ENCODE measurements around the gene PLAGL2.

The PLAGL2 gene

DNA sequence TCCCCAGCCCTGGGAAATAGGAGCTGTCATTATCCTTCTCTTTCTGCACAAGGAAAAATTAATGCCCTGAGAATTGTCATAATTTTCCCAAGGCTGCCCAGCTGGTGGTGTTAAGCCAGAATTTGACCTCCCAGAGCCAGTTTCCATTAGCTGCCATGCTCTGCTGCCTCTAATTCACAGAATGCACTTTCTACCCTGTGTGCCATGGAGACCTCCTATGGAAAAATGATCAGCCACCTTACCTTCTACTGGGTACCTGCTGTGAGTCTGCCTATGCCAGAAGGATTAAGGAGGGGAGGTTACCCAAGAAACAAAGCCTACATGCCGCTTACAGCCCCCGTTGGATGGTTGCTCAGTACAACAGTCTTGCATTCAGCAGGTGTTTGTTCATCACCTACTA, 29.3 kb upstream of the PLAGL2 start:
- no peak overlapping the region for H3K27ac ChIP-seq (replicated peaks)
- H3K27me3 ChIP-seq (ENCODE audit: insufficient read depth, poor library complexity, severe bottlenecking), result no peaks in the 10 kb centered on the region
- DNase-seq (ENCODE audit: low read depth in 1 of 2, low spot score in 1 of 2), result no peak
- no peak overlapping the region for H3K4me3 ChIP-seq (replicated peaks; ENCODE audit: insufficient read depth, low read length)
- TF ChIP-seq GABPA (IDR thresholded peaks at IDR 0.05; ENCODE audit: low read depth) (no peak), SPI1 (IDR thresholded peaks at IDR 0.05; ENCODE audit: borderline replicate concordance, low read depth) (no peak), POLR2AphosphoS5 (IDR thresholded peaks at IDR 0.05; ENCODE audit: low read depth) (no peak)
- TF ChIP-seq, protein P1, sequence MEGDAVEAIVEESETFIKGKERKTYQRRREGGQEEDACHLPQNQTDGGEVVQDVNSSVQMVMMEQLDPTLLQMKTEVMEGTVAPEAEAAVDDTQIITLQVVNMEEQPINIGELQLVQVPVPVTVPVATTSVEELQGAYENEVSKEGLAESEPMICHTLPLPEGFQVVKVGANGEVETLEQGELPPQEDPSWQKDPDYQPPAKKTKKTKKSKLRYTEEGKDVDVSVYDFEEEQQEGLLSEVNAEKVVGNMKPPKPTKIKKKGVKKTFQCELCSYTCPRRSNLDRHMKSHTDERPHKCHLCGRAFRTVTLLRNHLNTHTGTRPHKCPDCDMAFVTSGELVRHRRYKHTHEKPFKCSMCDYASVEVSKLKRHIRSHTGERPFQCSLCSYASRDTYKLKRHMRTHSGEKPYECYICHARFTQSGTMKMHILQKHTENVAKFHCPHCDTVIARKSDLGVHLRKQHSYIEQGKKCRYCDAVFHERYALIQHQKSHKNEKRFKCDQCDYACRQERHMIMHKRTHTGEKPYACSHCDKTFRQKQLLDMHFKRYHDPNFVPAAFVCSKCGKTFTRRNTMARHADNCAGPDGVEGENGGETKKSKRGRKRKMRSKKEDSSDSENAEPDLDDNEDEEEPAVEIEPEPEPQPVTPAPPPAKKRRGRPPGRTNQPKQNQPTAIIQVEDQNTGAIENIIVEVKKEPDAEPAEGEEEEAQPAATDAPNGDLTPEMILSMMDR (IDR thresholded peaks at IDR 0.05; ENCODE audit: insufficient read depth, low read length), result no peak
- TF ChIP-seq, protein P2, sequence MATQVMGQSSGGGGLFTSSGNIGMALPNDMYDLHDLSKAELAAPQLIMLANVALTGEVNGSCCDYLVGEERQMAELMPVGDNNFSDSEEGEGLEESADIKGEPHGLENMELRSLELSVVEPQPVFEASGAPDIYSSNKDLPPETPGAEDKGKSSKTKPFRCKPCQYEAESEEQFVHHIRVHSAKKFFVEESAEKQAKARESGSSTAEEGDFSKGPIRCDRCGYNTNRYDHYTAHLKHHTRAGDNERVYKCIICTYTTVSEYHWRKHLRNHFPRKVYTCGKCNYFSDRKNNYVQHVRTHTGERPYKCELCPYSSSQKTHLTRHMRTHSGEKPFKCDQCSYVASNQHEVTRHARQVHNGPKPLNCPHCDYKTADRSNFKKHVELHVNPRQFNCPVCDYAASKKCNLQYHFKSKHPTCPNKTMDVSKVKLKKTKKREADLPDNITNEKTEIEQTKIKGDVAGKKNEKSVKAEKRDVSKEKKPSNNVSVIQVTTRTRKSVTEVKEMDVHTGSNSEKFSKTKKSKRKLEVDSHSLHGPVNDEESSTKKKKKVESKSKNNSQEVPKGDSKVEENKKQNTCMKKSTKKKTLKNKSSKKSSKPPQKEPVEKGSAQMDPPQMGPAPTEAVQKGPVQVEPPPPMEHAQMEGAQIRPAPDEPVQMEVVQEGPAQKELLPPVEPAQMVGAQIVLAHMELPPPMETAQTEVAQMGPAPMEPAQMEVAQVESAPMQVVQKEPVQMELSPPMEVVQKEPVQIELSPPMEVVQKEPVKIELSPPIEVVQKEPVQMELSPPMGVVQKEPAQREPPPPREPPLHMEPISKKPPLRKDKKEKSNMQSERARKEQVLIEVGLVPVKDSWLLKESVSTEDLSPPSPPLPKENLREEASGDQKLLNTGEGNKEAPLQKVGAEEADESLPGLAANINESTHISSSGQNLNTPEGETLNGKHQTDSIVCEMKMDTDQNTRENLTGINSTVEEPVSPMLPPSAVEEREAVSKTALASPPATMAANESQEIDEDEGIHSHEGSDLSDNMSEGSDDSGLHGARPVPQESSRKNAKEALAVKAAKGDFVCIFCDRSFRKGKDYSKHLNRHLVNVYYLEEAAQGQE (IDR thresholded peaks at IDR 0.05; ENCODE audit: insufficient replicate concordance, low read depth), result no peak

DNA sequence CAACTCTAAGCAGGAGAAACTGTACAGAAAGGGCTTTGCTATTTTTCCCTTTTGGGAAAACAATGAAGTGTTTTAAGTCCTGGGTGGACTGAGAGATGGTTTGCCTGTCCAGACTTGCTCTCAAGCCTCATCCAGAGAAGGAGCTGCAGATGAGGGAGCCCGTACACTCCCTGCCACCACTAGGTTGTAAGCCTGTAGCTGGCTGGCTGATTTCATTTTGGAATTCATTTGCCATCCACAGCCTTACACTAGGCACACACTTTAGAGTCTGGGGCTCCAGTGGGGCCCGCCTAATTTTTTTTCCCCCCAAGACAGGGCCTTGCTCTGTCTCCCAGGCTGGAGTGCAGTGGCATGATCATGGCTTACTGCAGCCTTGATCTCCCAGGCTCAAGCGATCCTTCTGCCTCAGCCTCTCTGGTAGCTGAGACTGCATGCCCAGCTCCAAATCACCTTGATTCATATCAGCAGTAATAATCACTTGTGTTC, 28.5 kb upstream of the PLAGL2 start:
- no peak for DNase-seq (ENCODE audit: low read depth in 1 of 2, low spot score in 1 of 2)
- Histone ChIP-seq H3K27me3 (ENCODE audit: insufficient read depth, poor library complexity, severe bottlenecking) (no peaks in the 10 kb centered on the region), H3K4me3 (replicated peaks; ENCODE audit: insufficient read depth, low read length) (no peak overlapping the region), H3K27ac (replicated peaks) (no peak overlapping the region)
- TF ChIP-seq GABPA (IDR thresholded peaks at IDR 0.05; ENCODE audit: low read depth) (no peak), POLR2AphosphoS5 (IDR thresholded peaks at IDR 0.05; ENCODE audit: low read depth) (no peak), SPI1 (IDR thresholded peaks at IDR 0.05; ENCODE audit: borderline replicate concordance, low read depth) (no peak)
- TF ChIP-seq, protein P1 (IDR thresholded peaks at IDR 0.05; ENCODE audit: insufficient read depth, low read length), result no peak
- TF ChIP-seq, protein P2 (IDR thresholded peaks at IDR 0.05; ENCODE audit: insufficient replicate concordance, low read depth), result no peak

DNA sequence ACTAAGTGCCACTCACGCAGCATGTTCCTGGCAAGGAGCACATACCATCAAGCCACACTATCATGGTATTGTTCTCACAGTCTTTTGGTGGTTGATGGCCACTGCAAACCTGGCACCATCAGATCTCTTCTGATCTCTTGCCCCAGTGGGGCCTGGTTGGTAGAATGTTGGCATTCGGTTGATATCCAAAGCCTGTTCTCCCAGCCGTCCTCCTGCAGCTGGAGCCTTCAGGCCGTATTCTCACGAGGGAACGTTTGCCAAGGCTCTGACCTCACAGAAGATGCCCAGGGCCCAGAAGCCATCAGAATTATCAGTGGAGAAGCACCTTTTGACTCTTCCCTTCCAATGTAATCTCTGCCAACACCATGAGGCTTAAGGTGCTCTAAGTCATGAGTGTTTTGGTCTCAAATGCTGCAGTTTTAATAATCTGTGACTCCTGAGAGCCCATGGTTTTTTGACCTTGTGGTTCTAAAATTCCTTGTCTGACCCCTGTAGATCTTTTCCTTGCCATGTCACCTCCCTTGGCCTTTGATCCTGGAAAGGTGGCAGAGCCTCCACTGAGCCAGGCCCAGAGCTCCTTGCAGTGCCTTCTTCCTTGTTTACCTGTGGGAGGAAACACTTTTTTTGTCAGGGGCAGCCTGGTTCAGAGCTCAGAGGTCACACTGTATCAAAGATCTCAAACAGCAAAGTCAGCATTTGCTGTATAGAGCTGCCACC, 27.9 kb upstream of the PLAGL2 start:
- H3K4me3 ChIP-seq (replicated peaks; ENCODE audit: insufficient read depth, low read length), result no peak overlapping the region
- no peak for DNase-seq (ENCODE audit: low read depth in 1 of 2, low spot score in 1 of 2)
- 0 out of 2 replicates have a peak, but pooled peaks have one; percentile 17 for TF ChIP-seq POLR2AphosphoS5 (IDR thresholded peaks at IDR 0.05; ENCODE audit: low read depth)
- no peak for TF ChIP-seq GABPA (IDR thresholded peaks at IDR 0.05; ENCODE audit: low read depth)
- H3K27me3 ChIP-seq (ENCODE audit: insufficient read depth, poor library complexity, severe bottlenecking), result no peaks in the 10 kb centered on the region
- peak overlapping the region; percentile 13 for H3K27ac ChIP-seq (replicated peaks)

DNA sequence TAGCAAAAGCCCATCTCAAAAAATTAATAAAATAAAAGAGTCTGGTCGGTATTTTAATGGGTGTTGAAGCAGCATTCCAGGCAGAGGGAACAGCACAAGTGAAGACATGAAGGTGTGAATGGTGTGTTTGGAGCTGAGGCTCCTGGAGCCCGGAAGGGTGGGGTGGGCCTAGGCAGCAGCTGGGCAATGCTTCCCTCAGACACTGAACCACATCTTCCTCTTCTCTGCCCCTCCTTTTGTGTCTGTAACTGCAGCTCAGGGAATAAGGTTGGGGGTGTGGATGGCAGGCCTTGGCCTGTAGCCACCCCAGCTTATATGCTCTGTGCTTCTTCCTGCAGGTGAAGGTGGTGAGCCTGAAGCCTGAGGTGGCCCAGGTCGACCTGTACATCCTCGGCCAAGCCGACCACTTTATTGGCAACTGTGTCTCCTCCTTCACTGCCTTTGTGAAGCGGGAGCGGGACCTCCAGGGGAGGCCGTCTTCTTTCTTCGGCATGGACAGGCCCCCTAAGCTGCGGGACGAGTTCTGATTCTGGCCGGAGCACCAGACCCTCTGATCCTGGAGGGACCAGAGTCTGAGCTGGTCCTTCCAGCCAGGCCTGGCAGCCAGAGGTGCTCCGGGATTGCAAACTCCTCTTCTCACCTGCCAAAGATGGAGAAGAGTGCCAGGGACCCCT, 26.7 kb upstream of the PLAGL2 start:
- peak overlapping the region; percentile 59 for H3K27ac ChIP-seq (replicated peaks)
- no peak overlapping the region for H3K4me3 ChIP-seq (replicated peaks; ENCODE audit: insufficient read depth, low read length)
- no peaks in the 10 kb centered on the region for H3K27me3 ChIP-seq (ENCODE audit: insufficient read depth, poor library complexity, severe bottlenecking)
- peak; percentile 15; the same call in 1 of the 2 replicates for TF ChIP-seq SPI1 (IDR thresholded peaks at IDR 0.05; ENCODE audit: borderline replicate concordance, low read depth)
- TF ChIP-seq, protein P1 (IDR thresholded peaks at IDR 0.05; ENCODE audit: insufficient read depth, low read length), result no peak
- DNase-seq (ENCODE audit: low read depth in 1 of 2, low spot score in 1 of 2), result peak; percentile 51 to 85

All from HL-60 (cell line).